IPS DF 6.9 (cell line): Measurements from ENCODE around the gene TNF.
"Not testable (repeated sequence)": the region's sequence is repeated elsewhere in the genome, so short reads cannot be mapped to it uniquely, and the experiment has no call there.

ENCODE experiments used
- DNase-seq: peaks from one replicate; pipeline ENCODE4 v3.0.0-alpha.2; 2013; ENCODE audit warnings: low read depth, low spot score
- H3K27ac ChIP-seq: one replicate; pipeline ENCODE4 v1.5.1; 2013; ENCODE audit warnings: low read length, control low read depth
- H3K27me3 ChIP-seq: 2 replicates; pipeline ENCODE4 v1.6.1; 2013; ENCODE audit warnings: mild to moderate bottlenecking, low read length; ENCODE audit not compliant: control insufficient read depth, insufficient read depth
- H3K36me3 ChIP-seq: 2 replicates; pipeline ENCODE4 v1.6.1; 2013; ENCODE audit warnings: low read length; ENCODE audit not compliant: control insufficient read depth, insufficient read depth
- H3K4me1 ChIP-seq: 2 replicates; pipeline ENCODE4 v1.6.1; 2013; ENCODE audit warnings: low read length; ENCODE audit not compliant: control insufficient read depth, insufficient read depth
- H3K4me3 ChIP-seq: 2 replicates; pipeline ENCODE4 v1.5.1; 2013; ENCODE audit warnings: mild to moderate bottlenecking, low read length
- H3K9me3 ChIP-seq: 2 replicates; pipeline ENCODE4 v1.6.1; 2013; ENCODE audit warnings: low read length, inconsistent platforms; ENCODE audit not compliant: control insufficient read depth, insufficient read depth
- WGBS: extraction: QIAGEN DNeasy Blood & Tissue Kit; methylation state at CpG from one replicate; pipeline ENCODE4 v1.1.7; 2013; ENCODE audit warnings: mixed read lengths, missing lambda C conversion rate; ENCODE audit not compliant: insufficient read length, insufficient coverage; 5-methylcytosine and 5-hydroxymethylcytosine counted together

TNF gene

DNA sequence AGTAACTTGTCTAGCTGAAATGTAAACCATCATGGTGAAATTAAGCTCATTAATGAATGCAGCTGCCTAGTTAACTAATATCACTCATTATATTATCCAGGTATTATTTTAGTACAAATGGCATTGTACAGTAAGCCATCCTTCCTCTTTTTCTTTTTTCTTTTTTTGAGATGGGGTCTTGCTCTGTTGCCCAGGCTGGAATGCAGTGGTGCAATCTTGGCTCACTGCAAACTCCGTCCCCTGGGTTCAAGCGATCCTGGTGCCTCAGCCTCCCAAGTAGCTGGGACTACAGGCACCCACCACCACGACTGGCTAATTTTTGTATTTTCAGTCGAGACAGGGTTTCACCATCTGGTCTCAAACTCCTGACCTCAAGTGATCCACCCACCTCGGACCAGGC is 15.3 kb downstream of the TNF start:
- not testable (repeated sequence) for H3K4me1 ChIP-seq, H3K27me3 ChIP-seq, H3K4me3 ChIP-seq, DNase-seq, H3K36me3 ChIP-seq, H3K27ac ChIP-seq, H3K9me3 ChIP-seq
- no CpG with 5 or more reads among the region's 5 CpGs for WGBS

DNA sequence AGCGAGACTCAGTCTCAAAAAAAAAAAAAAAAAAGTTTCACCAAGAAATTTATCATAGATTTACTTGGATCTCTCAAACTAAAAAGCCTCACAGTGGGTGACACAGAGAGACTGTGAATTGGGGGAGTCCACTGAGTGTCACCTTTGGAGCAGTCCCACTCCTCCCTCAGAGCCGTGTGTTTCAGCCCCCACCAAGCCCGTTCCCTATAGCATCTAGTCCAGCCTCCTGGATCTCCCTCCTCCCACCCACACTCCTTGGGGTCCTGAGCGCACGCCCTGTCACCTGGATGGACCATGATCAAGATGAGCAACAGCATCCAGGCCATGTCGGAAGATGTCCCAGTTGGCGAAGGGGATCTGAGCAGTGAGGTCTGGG is 17.0 kb downstream of the TNF start:
- no peak for DNase-seq
- H3K9me3 ChIP-seq, result no peaks in the 10 kb centered on the region
- no peaks in the 10 kb centered on the region for H3K36me3 ChIP-seq
- H3K4me3 ChIP-seq, result no peak overlapping the region
- H3K4me1 ChIP-seq, result no peaks in the 10 kb centered on the region
- no peaks in the 10 kb centered on the region for H3K27me3 ChIP-seq
- no CpG with 5 or more reads among the region's 7 CpGs for WGBS
- H3K27ac ChIP-seq, result no peak overlapping the region

DNA sequence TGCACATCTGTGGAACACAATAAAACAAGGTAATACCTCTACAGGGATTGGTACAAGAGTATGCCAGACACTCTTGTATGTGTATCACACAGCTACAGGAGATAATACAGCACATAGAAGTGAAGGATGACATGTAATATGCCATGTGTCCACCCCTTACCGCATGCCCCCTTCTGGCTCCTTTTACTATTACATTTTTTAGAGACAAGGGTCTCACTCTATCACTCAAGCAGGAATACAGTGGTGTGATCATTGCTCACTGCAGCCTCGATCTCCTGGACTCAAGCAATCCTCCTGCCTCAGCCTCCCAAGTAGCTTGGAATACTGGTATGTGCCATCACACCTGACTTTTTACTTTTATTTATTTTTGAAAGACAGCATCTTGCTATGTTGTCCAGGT is 21.6 kb downstream of the TNF start:
- Histone ChIP-seq H3K4me1 (no peaks in the 10 kb centered on the region), H3K9me3 (no peaks in the 10 kb centered on the region), H3K27me3 (no peaks in the 10 kb centered on the region), H3K27ac (no peak overlapping the region), H3K36me3 (no peaks in the 10 kb centered on the region), H3K4me3 (no peak overlapping the region)
- WGBS, result no CpG with 5 or more reads among the region's 2 CpGs
- no peak for DNase-seq

DNA sequence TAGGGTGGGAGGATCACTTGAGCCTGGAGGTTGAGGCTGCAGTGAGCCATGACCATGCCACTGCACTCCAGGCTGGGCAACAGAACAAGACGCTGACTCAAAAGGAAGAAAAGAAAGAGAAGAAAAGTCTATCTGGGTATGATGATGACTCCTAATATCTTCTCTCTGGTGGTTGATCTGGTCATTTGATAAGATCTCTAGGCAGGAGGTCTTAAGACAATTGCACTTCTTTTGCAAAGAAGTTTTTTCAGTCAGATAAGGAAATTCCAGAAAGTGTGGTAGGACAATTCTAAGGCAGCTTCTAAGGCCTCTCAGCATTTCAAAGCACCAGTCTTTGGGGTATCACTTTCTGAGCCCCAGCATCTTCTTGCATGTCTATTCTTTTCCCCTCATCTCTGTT is 32.0 kb downstream of the TNF start:
- H3K4me3 ChIP-seq, result no peak overlapping the region
- H3K27ac ChIP-seq, result no peak overlapping the region
- H3K27me3 ChIP-seq, result no peaks in the 10 kb centered on the region; the same call in 1 of the 2 replicates
- no CpG with 5 or more reads among the region's 1 CpG for WGBS
- no peaks in the 10 kb centered on the region for H3K9me3 ChIP-seq
- no peak for DNase-seq
- no peaks in the 10 kb centered on the region for H3K36me3 ChIP-seq
- H3K4me1 ChIP-seq, result no peaks in the 10 kb centered on the region

DNA sequence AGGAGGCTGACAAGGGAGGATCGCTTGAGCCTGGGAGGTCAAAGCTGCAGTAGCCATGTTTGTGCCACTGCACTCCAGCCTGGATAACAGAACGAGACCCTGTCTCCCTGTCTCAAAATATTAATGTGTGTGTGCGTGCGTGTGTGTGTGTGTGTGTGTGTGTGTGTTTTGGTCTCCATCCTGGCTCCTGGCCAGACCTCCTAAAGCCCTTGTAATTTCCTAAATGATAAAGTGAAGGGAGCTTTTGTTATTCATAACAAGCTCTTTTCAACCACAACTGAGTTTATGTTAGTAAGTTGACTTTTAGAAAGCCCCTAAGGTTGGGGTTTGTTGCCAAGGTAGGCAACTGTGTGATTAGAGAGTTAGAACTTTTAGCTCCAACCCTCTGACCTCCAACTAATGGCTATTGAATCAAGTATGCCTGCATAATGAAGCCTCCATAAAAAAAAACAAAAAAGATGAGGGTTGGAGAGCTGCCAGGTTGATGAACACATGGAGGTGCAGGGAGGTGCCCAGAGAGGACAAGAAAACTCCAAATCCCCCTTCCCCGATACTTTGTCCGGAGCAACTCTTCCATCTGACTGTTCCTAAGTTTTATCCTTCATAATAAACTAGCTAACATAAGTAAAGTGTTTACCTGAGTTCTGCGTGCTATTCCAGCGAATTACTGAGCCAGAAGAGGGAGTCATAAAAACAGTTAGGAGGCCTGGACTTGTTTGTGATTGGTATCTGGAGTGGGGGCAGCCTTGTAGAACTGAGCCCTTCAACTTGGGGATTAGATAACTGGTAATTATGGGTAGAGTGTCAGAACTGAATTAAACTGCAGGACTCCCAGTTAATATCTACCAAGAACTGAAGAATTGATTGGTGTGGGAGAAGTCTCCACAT is 34.4 kb downstream of the TNF start:
- H3K9me3 ChIP-seq, result no peaks in the 10 kb centered on the region
- no peaks in the 10 kb centered on the region for H3K4me1 ChIP-seq
- no peaks in the 10 kb centered on the region for H3K27me3 ChIP-seq
- no peak for DNase-seq
- no peaks in the 10 kb centered on the region for H3K36me3 ChIP-seq
- no peak overlapping the region for H3K4me3 ChIP-seq
- H3K27ac ChIP-seq, result no peak overlapping the region
- no CpG with 5 or more reads among the region's 8 CpGs for WGBS

DNA sequence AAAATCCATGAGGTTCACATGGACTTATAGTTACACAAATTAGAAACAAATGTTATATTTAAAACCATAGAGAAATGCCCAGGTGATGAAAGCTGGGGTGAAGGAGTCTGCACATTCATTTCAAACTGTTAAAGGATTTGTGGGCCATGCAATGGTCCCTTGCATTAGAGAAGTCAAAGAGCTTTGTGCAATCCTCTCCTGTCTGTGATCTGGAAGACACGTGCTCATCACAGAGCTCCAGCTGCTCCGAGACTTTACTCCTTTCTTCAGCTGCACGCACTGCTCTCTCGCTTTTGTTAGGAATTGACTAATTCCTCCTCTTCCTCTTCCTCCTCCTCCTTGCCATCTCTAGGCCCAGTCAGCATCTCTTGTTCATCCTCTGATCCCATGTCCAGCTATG is 35.6 kb downstream of the TNF start:
- no peaks in the 10 kb centered on the region for H3K27me3 ChIP-seq
- peaks cover 7% of the 10 kb centered on the region for H3K4me1 ChIP-seq
- H3K4me3 ChIP-seq, result no peak overlapping the region
- no peaks in the 10 kb centered on the region for H3K36me3 ChIP-seq
- H3K27ac ChIP-seq, result no peak overlapping the region
- no peak for DNase-seq
- no peaks in the 10 kb centered on the region for H3K9me3 ChIP-seq
- no CpG with 5 or more reads among the region's 4 CpGs for WGBS

DNA sequence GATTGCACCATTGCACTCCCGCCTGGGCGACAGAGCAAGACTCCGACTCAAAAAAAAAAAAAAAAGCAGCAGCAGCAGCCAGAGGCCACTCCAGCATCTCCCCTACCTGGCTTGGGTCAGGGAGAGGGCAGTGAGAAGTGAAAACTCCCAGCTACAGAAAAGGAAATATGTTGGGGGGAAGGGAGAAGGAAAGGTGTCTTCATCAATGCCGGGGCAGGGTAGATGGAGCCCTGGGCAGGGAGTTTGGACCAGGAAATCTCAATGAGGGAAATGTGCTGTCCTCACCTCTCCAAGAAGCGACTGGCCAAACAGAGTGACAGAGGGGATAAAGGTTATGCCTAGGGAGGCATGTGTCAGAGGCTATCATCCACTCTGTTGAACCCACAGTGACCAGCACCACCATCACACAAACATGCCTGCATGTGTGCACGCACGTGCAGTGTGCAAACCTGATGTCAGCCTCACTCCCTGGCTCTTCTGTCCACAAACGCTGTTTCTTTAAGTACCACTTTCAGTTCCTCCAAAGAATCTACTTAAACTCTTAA is 38.8 kb downstream of the TNF start:
- no peaks in the 10 kb centered on the region for H3K27me3 ChIP-seq
- DNase-seq, result no peak
- no peaks in the 10 kb centered on the region for H3K9me3 ChIP-seq
- no peak overlapping the region for H3K27ac ChIP-seq
- H3K36me3 ChIP-seq, result no peaks in the 10 kb centered on the region
- peaks cover 8% of the 10 kb centered on the region for H3K4me1 ChIP-seq
- no CpG with 5 or more reads among the region's 8 CpGs for WGBS
- no peak overlapping the region for H3K4me3 ChIP-seq

DNA sequence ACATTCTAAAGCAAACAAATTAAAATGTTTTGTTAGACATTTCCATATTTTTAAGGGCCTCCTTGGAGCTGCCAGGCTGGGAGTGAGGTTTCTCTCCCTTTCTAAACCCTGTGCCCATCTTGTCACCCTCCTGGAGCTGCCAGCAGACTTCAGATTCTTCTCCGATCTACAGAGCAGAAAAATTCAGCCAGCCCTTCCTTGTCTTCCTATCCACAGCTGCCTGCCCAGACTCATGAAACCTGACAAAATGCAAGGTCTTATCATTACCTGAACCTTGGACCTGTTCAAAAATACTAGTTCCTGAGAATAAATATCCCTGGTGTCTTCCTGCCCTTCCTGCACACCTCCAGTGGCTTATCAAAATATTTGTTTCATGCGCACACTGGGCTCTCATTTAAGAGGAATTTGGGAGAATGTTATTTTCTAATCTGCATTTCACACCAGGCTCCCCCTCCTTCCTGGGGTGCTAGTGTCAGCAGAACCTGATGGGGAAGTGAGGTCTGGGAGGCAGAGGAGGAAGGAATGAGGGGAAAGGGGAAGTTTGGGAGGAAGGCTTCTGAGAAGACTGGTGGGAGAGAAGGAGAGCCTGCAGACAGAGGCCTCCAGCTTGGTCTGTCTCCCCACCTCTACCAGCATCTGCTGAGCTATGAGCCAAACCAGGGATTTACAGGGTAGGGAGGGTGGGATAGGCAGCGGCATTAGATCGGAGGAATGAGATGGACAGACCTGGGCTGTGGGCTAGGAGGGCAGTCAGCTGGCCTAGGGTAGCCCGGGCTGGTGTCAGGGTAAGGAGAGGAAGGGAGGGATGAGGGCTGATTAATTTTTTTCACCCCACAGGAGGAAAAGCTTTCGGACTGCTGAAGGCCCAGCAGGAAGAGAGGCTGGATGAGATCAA is 39.6 kb downstream of the TNF start, which contains the start of gene AIF1:
Gene AIF1 (plus strand): TSS at position 551 of the 895 bp plus-strand sequence. CDS start 96 bp downstream, at position 647.
- no CpG with 5 or more reads among the region's 6 CpGs for WGBS
- no peak for DNase-seq
- Histone ChIP-seq H3K27ac (no peak within 1 kb of the TSS), H3K27me3 (no peaks in the 10 kb centered on the region), H3K9me3 (no peaks in the 10 kb centered on the region), H3K36me3 (no peaks in the 10 kb centered on the region), H3K4me3 (no peak within 1 kb of the TSS), H3K4me1 (peaks cover 8% of the 10 kb centered on the region)

DNA sequence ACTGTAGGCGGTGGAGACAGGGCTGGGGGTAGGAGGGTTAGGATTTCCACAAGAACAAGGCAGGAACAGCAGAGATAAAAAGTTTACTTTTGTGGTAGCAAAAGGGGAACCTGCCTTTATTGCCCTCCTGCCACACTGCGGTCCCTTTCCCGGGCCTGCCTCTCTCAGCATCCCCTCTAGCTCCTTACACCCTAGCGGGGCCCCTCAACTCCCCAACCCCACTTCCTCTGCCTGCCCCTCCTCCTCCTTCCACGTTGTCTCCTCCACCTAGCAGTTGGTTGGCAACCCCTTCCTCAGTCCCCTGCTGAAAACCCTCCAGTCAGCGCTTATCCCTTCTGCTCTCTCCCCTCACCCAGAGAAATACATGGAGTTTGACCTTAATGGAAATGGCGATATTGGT is 40.4 kb downstream of the TNF start:
- H3K27ac ChIP-seq, result no peak overlapping the region

DNA sequence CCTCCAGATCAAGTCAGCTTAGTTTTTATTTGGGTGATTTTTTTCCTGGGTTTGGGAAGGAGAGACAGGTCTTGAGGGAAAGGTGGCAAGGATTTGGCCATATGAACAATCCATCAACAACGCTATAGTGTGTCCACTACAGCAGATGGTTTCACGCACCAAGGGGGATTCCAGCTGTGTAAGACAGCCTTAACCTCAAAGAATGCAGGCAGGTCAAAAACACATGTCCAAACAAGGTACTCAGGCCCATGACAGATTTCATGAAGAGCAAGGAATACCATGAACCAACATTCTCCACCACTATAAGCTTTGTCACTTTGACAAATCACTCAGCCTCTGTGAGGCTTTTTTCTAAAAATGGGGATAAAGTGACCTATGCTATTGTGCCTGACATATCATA is 41.6 kb downstream of the TNF start:
- WGBS, result no CpG with 5 or more reads among the region's 2 CpGs

More for the DNA sequence above, 40.4 kb downstream of the TNF start:
- DNase-seq, result no peak
- Histone ChIP-seq H3K4me1 (peaks cover 8% of the 10 kb centered on the region), H3K27me3 (no peaks in the 10 kb centered on the region), H3K36me3 (no peaks in the 10 kb centered on the region), H3K4me3 (no peak overlapping the region), H3K9me3 (no peaks in the 10 kb centered on the region)
- no CpG with 5 or more reads among the region's 7 CpGs for WGBS

More for the DNA sequence above, 41.6 kb downstream of the TNF start:
- no peak for DNase-seq
- Histone ChIP-seq H3K27me3 (no peaks in the 10 kb centered on the region), H3K27ac (no peak overlapping the region), H3K4me1 (peaks cover 8% of the 10 kb centered on the region), H3K9me3 (no peaks in the 10 kb centered on the region), H3K36me3 (no peaks in the 10 kb centered on the region), H3K4me3 (no peak overlapping the region)
